T-helper 1 cell (primary cell): ENCODE measurements around the gene RAB3IP.
"Not testable (repeated sequence)": the region's sequence is repeated elsewhere in the genome, so short reads cannot be mapped to it uniquely, and the experiment has no call there.

Experiments used
- DNase-seq, 5 donors: peaks; one replicate each; pipeline ENCODE4 v3.0.0-alpha.2; 2012 to 2020

RAB3IP gene

GRCh38 chr12:69756088-69756755 is 17.6 kb downstream of the RAB3IP start:
- DNase-seq, result no peak

- DNase-seq, result no peak
Measured at GRCh38 chr12:69758105-69758504, 19.4 kb downstream of the RAB3IP start.

- not testable (repeated sequence) for DNase-seq
Measured at GRCh38 chr12:69759581-69759980, 20.9 kb downstream of the RAB3IP start.

GRCh38 chr12:69765515-69765914 is 26.9 kb downstream of the RAB3IP start:
- no peak for DNase-seq

GRCh38 chr12:69766260-69766659 is 27.6 kb downstream of the RAB3IP start:
- no peak for DNase-seq

- no peak for DNase-seq
Measured at GRCh38 chr12:69779928-69780327, 41.3 kb downstream of the RAB3IP start.

GRCh38 chr12:69783365-69783764 is 44.7 kb downstream of the RAB3IP start:
- DNase-seq, result no peak

- no peak for DNase-seq
Measured at GRCh38 chr12:69789351-69789750, 50.7 kb downstream of the RAB3IP start.

- DNase-seq, result no peak
Measured at GRCh38 chr12:69792533-69792932, 53.9 kb downstream of the RAB3IP start.

GRCh38 chr12:69807101-69807897 is 68.6 kb downstream of the RAB3IP start:
- DNase-seq, result not testable (repeated sequence)

- no peak for DNase-seq
Measured at GRCh38 chr12:69810870-69811498, 72.3 kb downstream of the RAB3IP start.

- DNase-seq, result no peak
Measured at GRCh38 chr12:69816082-69816481, 77.4 kb downstream of the RAB3IP start.

- DNase-seq, result no peak
Measured at GRCh38 chr12:69821032-69821455, 82.4 kb downstream of the RAB3IP start.

- no peak for DNase-seq
Measured at GRCh38 chr12:69821456-69822159, 82.9 kb downstream of the RAB3IP start.

- no peak for DNase-seq
Measured at GRCh38 chr12:69822201-69822860, 83.7 kb downstream of the RAB3IP start.

GRCh38 chr12:69824028-69824427 is 85.4 kb downstream of the RAB3IP start:
- DNase-seq, result no peak

- no peak for DNase-seq
Measured at GRCh38 chr12:69824966-69825560, 86.4 kb downstream of the RAB3IP start, which contains the start of gene MYRFL. TSS of gene MYRFL (plus strand) at chr12:69825227. CDS start at chr12:69825518, 291 bp downstream.

GRCh38 chr12:69828897-69829296 is 90.2 kb downstream of the RAB3IP start:
- DNase-seq, result no peak

- no peak for DNase-seq
Measured at GRCh38 chr12:69833696-69834095, 95.0 kb downstream of the RAB3IP start.

GRCh38 chr12:69834147-69834546 is 95.5 kb downstream of the RAB3IP start:
- DNase-seq, result no peak

- no peak for DNase-seq
Measured at GRCh38 chr12:69834576-69834975, 95.9 kb downstream of the RAB3IP start.

- DNase-seq, result no peak
Measured at GRCh38 chr12:69835081-69835480, 96.4 kb downstream of the RAB3IP start.
